ENCODE measurements around the gene ASTN2.

Gene ASTN2

GRCh38 chr9:117335837-117336433 is 78.9 kb downstream of the ASTN2 start:
- H3K4me2 ChIP-seq (ENCODE audit: low read length), result no peak overlapping the region

GRCh38 chr9:117334101-117334500 is 80.8 kb downstream of the ASTN2 start:
- H2AFZ ChIP-seq (ENCODE audit: low read length), result no peak overlapping the region
- H3K4me1 ChIP-seq (ENCODE audit: insufficient read depth, low read length, severe bottlenecking), result peaks cover 5% of the 10 kb centered on the region
- no peaks in the 10 kb centered on the region for H3K36me3 ChIP-seq (ENCODE audit: insufficient read depth, low read length)
- no peak overlapping the region for H3K9ac ChIP-seq (ENCODE audit: low read length)
- no peak overlapping the region for H3K27ac ChIP-seq (ENCODE audit: low read depth, low read length, poor library complexity, severe bottlenecking)
- no peaks in the 10 kb centered on the region for H3K79me2 ChIP-seq (ENCODE audit: insufficient read depth, low read length)
- no peak overlapping the region for H3K4me3 ChIP-seq (ENCODE audit: low read depth, low read length, poor library complexity, severe bottlenecking)
- no peaks in the 10 kb centered on the region for H3K9me3 ChIP-seq (ENCODE audit: low read length)
- H3K9me2 ChIP-seq (ENCODE audit: low read depth, low read length), result no peaks in the 10 kb centered on the region
- H3K4me2 ChIP-seq (ENCODE audit: low read length), result no peak overlapping the region
- no peaks in the 10 kb centered on the region for H3F3A ChIP-seq (ENCODE audit: insufficient read depth, low read length)
- no peaks in the 10 kb centered on the region for H3K27me3 ChIP-seq (ENCODE audit: insufficient read depth, low read length)
- no peaks in the 10 kb centered on the region for H4K20me1 ChIP-seq (ENCODE audit: insufficient read depth, low read length)
- no peak for TF ChIP-seq CTCF (IDR thresholded peaks at IDR 0.05; ENCODE audit: low read length)
- no peak for TF ChIP-seq EZH2 (IDR thresholded peaks at IDR 0.05; ENCODE audit: borderline replicate concordance, low read length)

More at GRCh38 chr9:117335837-117336433, 78.9 kb downstream of the ASTN2 start:
- Histone ChIP-seq H3K79me2 (ENCODE audit: insufficient read depth, low read length) (no peaks in the 10 kb centered on the region), H3K4me3 (ENCODE audit: low read depth, low read length, poor library complexity, severe bottlenecking) (no peak overlapping the region), H3K27me3 (ENCODE audit: insufficient read depth, low read length) (no peaks in the 10 kb centered on the region), H3K27ac (ENCODE audit: low read depth, low read length, poor library complexity, severe bottlenecking) (no peak overlapping the region), H3K9me2 (ENCODE audit: low read depth, low read length) (no peaks in the 10 kb centered on the region), H3F3A (ENCODE audit: insufficient read depth, low read length) (no peaks in the 10 kb centered on the region), H2AFZ (ENCODE audit: low read length) (no peak overlapping the region), H3K4me1 (ENCODE audit: insufficient read depth, low read length, severe bottlenecking) (peaks cover 5% of the 10 kb centered on the region), H3K9ac (ENCODE audit: low read length) (no peak overlapping the region), H3K36me3 (ENCODE audit: insufficient read depth, low read length) (no peaks in the 10 kb centered on the region), H3K9me3 (ENCODE audit: low read length) (no peaks in the 10 kb centered on the region), H4K20me1 (ENCODE audit: insufficient read depth, low read length) (no peaks in the 10 kb centered on the region)
- TF ChIP-seq CTCF (IDR thresholded peaks at IDR 0.05; ENCODE audit: low read length) (no peak), EZH2 (IDR thresholded peaks at IDR 0.05; ENCODE audit: borderline replicate concordance, low read length) (no peak)

- Histone ChIP-seq H3K9me3 (ENCODE audit: low read length) (no peaks in the 10 kb centered on the region), H3K4me1 (ENCODE audit: insufficient read depth, low read length, severe bottlenecking) (peaks cover 12% of the 10 kb centered on the region), H3K36me3 (ENCODE audit: insufficient read depth, low read length) (no peaks in the 10 kb centered on the region), H3K4me3 (ENCODE audit: low read depth, low read length, poor library complexity, severe bottlenecking) (no peak overlapping the region), H3K79me2 (ENCODE audit: insufficient read depth, low read length) (no peaks in the 10 kb centered on the region), H3K9ac (ENCODE audit: low read length) (no peak overlapping the region), H3K9me2 (ENCODE audit: low read depth, low read length) (no peaks in the 10 kb centered on the region), H3K27ac (ENCODE audit: low read depth, low read length, poor library complexity, severe bottlenecking) (no peak overlapping the region), H4K20me1 (ENCODE audit: insufficient read depth, low read length) (no peaks in the 10 kb centered on the region), H3F3A (ENCODE audit: insufficient read depth, low read length) (no peaks in the 10 kb centered on the region), H3K27me3 (ENCODE audit: insufficient read depth, low read length) (no peaks in the 10 kb centered on the region), H2AFZ (ENCODE audit: low read length) (no peak overlapping the region), H3K4me2 (ENCODE audit: low read length) (no peak overlapping the region)
- TF ChIP-seq CTCF (IDR thresholded peaks at IDR 0.05; ENCODE audit: low read length), result no peak
- TF ChIP-seq EZH2 (IDR thresholded peaks at IDR 0.05; ENCODE audit: borderline replicate concordance, low read length), result no peak
These were observed 89.0 kb downstream of the ASTN2 start for GRCh38 chr9:117325831-117326230.

Data from OCI-LY1 (cell line).